Gastrocnemius medialis (tissue), 4 donors: ENCODE results near the gene ZNF813. TPM values are rescaled to one million over a fixed set of nuclear protein-coding genes. Genes with fewer than 3 reads are reported as not detected.
A peak's percentile ranks its signal among the peaks of the same experiment; 100 is the strongest.

ENCODE experiments used
- ATAC-seq, 2 donors: fragments of 150-250 bp; one replicate each; pipeline ENCODE4 v1.9.1; 2016
- DNase-seq, 2 donors: peaks; one replicate each; pipeline ENCODE4 v3.0.0-alpha.2; 2019
- H3K27ac ChIP-seq, 4 donors: fragments of 200-600 bp; sonication (generic); 1 replicate in 1 of 4; 2 replicates in 3 of 4; pipeline ENCODE4 v1.5.1; 2016 to 2018; ENCODE audit warnings: mild to moderate bottlenecking in 2 of 4, moderate library complexity in 1 of 4
- H3K27me3 ChIP-seq, 3 donors: fragments of 200-600 bp; sonication (generic) in 2 of 3; 1 replicate in 1 of 3; 2 replicates in 2 of 3; pipeline versions ENCODE4 v1.5.1 to v1.6.0; 2016 to 2019; ENCODE audit warnings: mild to moderate bottlenecking in 1 of 3, moderate library complexity in 1 of 3
- H3K36me3 ChIP-seq, 2 donors: fragments of 200-600 bp; sonication (generic) in 1 of 2; one replicate each; pipeline ENCODE4 v1.5.1; 2017 to 2018
- H3K4me1 ChIP-seq, 2 donors: fragments of 200-600 bp; sonication (generic) in 1 of 2; one replicate each; pipeline ENCODE4 v1.5.1; 2016 to 2017; ENCODE audit warnings: mild to moderate bottlenecking in 2 of 2
- H3K4me3 ChIP-seq, 4 donors: fragments of 200-600 bp; sonication (generic) in 3 of 4; 1 replicate in 1 of 4; 2 replicates in 3 of 4; pipeline ENCODE4 v1.5.1; 2016 to 2019; ENCODE audit warnings: mild to moderate bottlenecking in 2 of 4
- H3K9me3 ChIP-seq, 3 donors: fragments of 200-600 bp; sonication (generic) in 2 of 3; 1 replicate in 1 of 3; 2 replicates in 2 of 3; pipeline ENCODE4 v1.5.1; 2016 to 2019
- CTCF ChIP-seq, 5 experiments: fragments of 450-650 bp in 3 of 5; fragments of 200-600 bp in 2 of 5; sonication (generic) in 2 of 5; IDR thresholded peaks in 4 of 5; conservative IDR thresholded peaks in 1 of 5; 1 replicate in 4 of 5; 2 replicates in 1 of 5; pipeline ENCODE4 v1.5.1; 2016 to 2019; ENCODE audit warnings: antibody characterized with exemption in 5 of 5, mild to moderate bottlenecking in 3 of 5, moderate library complexity in 3 of 5
- POLR2A ChIP-seq, 2 donors: fragments of 450-650 bp; IDR thresholded peaks; one replicate each; pipeline ENCODE4 v1.6.1; 2017; ENCODE audit warnings: antibody characterized with exemption in 2 of 2, mild to moderate bottlenecking in 2 of 2, moderate library complexity in 2 of 2
- in situ Hi-C, 4 donors: fragments of 200-750 bp; cut with MboI; loops; one replicate each; pipeline versions ENCODE4 v1.15.0 to v1.8.0; 2017; ENCODE audit warnings: low sequenced_read_pairs in 4 of 4
- intact Hi-C: fragments of 100-400 bp; cut with DNase I; formaldehyde crosslinking; loops from one replicate; pipeline ENCODE4 v1.15.1; 2023; ENCODE audit warnings: low total_unique reads
- total RNA-seq, 4 donors: library from RNA; depleted of rRNA; stranded (reverse); fragments of >200 nt; gene quantifications; one replicate each; pipeline versions ENCODE4 v1.1.0 to v1.2.3, GENCODE V29; 2016

The ZNF813 gene
- total RNA-seq, 4 donors from 2014 or later = 0.29 to 1.1 (median 0.57) TPM

- H3K4me1 ChIP-seq = peaks cover 0 to 10% of the 10 kb centered on the region in 2 donors
- peak overlapping the region in 1 of 4 donors; percentile 56 for H3K27ac ChIP-seq
- TF ChIP-seq CTCF (IDR thresholded peaks at IDR 0.05 in 4 of 5, conservative IDR thresholded peaks at IDR 0.05 in 1 of 5) = no peak
- no peak for TF ChIP-seq POLR2A (IDR thresholded peaks at IDR 0.05)
- H3K36me3 ChIP-seq = no peaks in the 10 kb centered on the region
- in situ Hi-C loops = loop anchor here in 1 of 4 donors (25.0 kb wide), 1 partner anchor 334 kb away; the partner anchor contains the start of gene ZNF665
- H3K27me3 ChIP-seq = no peaks in the 10 kb centered on the region
- no peak for ATAC-seq
- H3K4me3 ChIP-seq = peak overlapping the region; percentile 59 to 74 (median 62)
- no peaks in the 10 kb centered on the region for H3K9me3 ChIP-seq
- DNase-seq = no peak
- intact Hi-C loops = loop anchor here (2.0 kb wide), 1 partner anchor 91 kb away; the partner anchor contains the start of gene ZNF761
Measured at GRCh38 chr19:53521373-53522202, 54.1 kb downstream of the ZNF813 start.

- Histone ChIP-seq H3K4me3 (no peak overlapping the region), H3K9me3 (no peaks in the 10 kb centered on the region), H3K27ac (no peak overlapping the region), H3K4me1 (peaks cover 0 to 6% of the 10 kb centered on the region in 2 donors), H3K27me3 (no peaks in the 10 kb centered on the region), H3K36me3 (no peaks in the 10 kb centered on the region)
- intact Hi-C loops = no loop called here
- no peak for TF ChIP-seq CTCF (IDR thresholded peaks at IDR 0.05 in 4 of 5, conservative IDR thresholded peaks at IDR 0.05 in 1 of 5)
- TF ChIP-seq POLR2A (IDR thresholded peaks at IDR 0.05) = no peak
- in situ Hi-C loops = no loop called here
- DNase-seq (no peak), ATAC-seq (no peak)
Measured at GRCh38 chr19:53525922-53526321, 58.4 kb downstream of the ZNF813 start.

GRCh38 chr19:53530622-53531021 is 63.1 kb downstream of the ZNF813 start:
- H3K4me1 ChIP-seq = no peaks in the 10 kb centered on the region
- H3K9me3 ChIP-seq = no peaks in the 10 kb centered on the region
- H3K36me3 ChIP-seq = no peaks in the 10 kb centered on the region
- intact Hi-C loops (no loop called here), in situ Hi-C loops (no loop called here)
- TF ChIP-seq POLR2A (IDR thresholded peaks at IDR 0.05) = no peak
- TF ChIP-seq CTCF (IDR thresholded peaks at IDR 0.05 in 4 of 5, conservative IDR thresholded peaks at IDR 0.05 in 1 of 5) = no peak
- H3K27ac ChIP-seq = no peak overlapping the region
- no peak overlapping the region for H3K4me3 ChIP-seq
- no peaks in the 10 kb centered on the region for H3K27me3 ChIP-seq
- no peak for DNase-seq
- no peak for ATAC-seq

- intact Hi-C loops (no loop called here), in situ Hi-C loops (no loop called here)
- Histone ChIP-seq H3K27ac (no peak overlapping the region), H3K9me3 (no peaks in the 10 kb centered on the region), H3K27me3 (no peaks in the 10 kb centered on the region), H3K4me1 (no peaks in the 10 kb centered on the region), H3K4me3 (no peak overlapping the region), H3K36me3 (no peaks in the 10 kb centered on the region)
- DNase-seq = no peak
- no peak for TF ChIP-seq POLR2A (IDR thresholded peaks at IDR 0.05)
- TF ChIP-seq CTCF (IDR thresholded peaks at IDR 0.05 in 4 of 5, conservative IDR thresholded peaks at IDR 0.05 in 1 of 5) = no peak
- ATAC-seq = no peak
Measured at GRCh38 chr19:53531457-53531856, 63.9 kb downstream of the ZNF813 start.
